Erythroblast (primary cell): ENCODE measurements around the gene CABLES1.
"Not testable (repeated sequence)": the region's sequence is repeated elsewhere in the genome, so short reads cannot be mapped to it uniquely, and the experiment has no call there.

Source experiments
- DNase-seq, 2 experiments: peaks; one replicate each; lab custom pipeline; 2025; lab: John Stamatoyannopoulos, UW
- GATA1 ChIP-seq: IDR thresholded peaks from 2 replicates; pipeline ENCODE4 v1.6.1; 2011; ENCODE audit warnings: low read depth, mild to moderate bottlenecking, control low read depth, low read length, moderate library complexity
- POLR2A ChIP-seq: IDR thresholded peaks from 2 replicates; pipeline ENCODE4 v1.6.1; 2011; ENCODE audit warnings: mild to moderate bottlenecking, low read length

The CABLES1 gene

GRCh38 chr18:23258566-23259469 is 123.5 kb downstream of the CABLES1 start:
- TF ChIP-seq POLR2A (no peak), GATA1 (no peak)
- DNase-seq, result no peak

- DNase-seq, result peak; percentile 21
These were observed 124.7 kb downstream of the CABLES1 start for GRCh38 chr18:23259701-23260681.

GRCh38 chr18:23260926-23261590 is 125.8 kb downstream of the CABLES1 start:
- no peak for DNase-seq
- no peak for TF ChIP-seq POLR2A
- TF ChIP-seq GATA1, result no peak

More at GRCh38 chr18:23259701-23260681, 124.7 kb downstream of the CABLES1 start:
- TF ChIP-seq POLR2A (no peak), GATA1 (no peak)

- no peak for TF ChIP-seq POLR2A
- no peak for TF ChIP-seq GATA1
- DNase-seq, result no peak
These were observed 128.4 kb downstream of the CABLES1 start for GRCh38 chr18:23263551-23264235.

- TF ChIP-seq POLR2A, result no peak
- no peak for TF ChIP-seq GATA1
- no peak for DNase-seq
These were observed 130.6 kb downstream of the CABLES1 start for GRCh38 chr18:23265682-23266399.

- TF ChIP-seq POLR2A (no peak), GATA1 (no peak)
- DNase-seq, result no peak
These were observed 131.6 kb downstream of the CABLES1 start for GRCh38 chr18:23266717-23267446.

GRCh38 chr18:23267447-23267776 is 132.1 kb downstream of the CABLES1 start:
- no peak for DNase-seq
- no peak for TF ChIP-seq GATA1
- no peak for TF ChIP-seq POLR2A

- no peak for DNase-seq
- TF ChIP-seq POLR2A (no peak), GATA1 (no peak)
These were observed 133.4 kb downstream of the CABLES1 start for GRCh38 chr18:23268641-23269040.

- DNase-seq, result not testable (repeated sequence)
These were observed 133.8 kb downstream of the CABLES1 start for GRCh38 chr18:23269068-23269467.

- DNase-seq, result no peak
- no peak for TF ChIP-seq POLR2A
- no peak for TF ChIP-seq GATA1
These were observed 134.6 kb downstream of the CABLES1 start for GRCh38 chr18:23269928-23270327.

GRCh38 chr18:23270986-23271680 is 135.8 kb downstream of the CABLES1 start:
- DNase-seq, result no peak
- TF ChIP-seq GATA1 (no peak), POLR2A (no peak)
